K562 (cell line): ENCODE data around the gene CDIPT. TPM values are rescaled to one million over a fixed set of nuclear protein-coding genes. Genes with fewer than 3 reads are reported as not detected.
A peak's percentile ranks its signal among the peaks of the same experiment; 100 is the strongest.

ENCODE experiments used
- ATAC-seq: fragments of 200-7000 bp; cut with Tn5 transposase; 3 replicates; pipeline ENCODE4 v1.9.1; 2020; ENCODE audit warnings: moderate library complexity
- BruUV-seq: library from RNA; stranded (reverse); fragments of 400-500 nt; replicated peaks from 2 replicates; lab custom pipeline; 2021; lab: Mats Ljungman, UMichigan
- CTCF ChIA-PET: fragments of 300-600 bp; formaldehyde crosslinking; extraction: SDS; loops from one replicate; lab custom pipeline; 2021; ENCODE audit warnings: low intra/inter-chr PET ratio; lab: Yijun Ruan, JAX
- POLR2A ChIA-PET: fragments of 300-600, 350-650 bp; sonication (Branson Sonifier 250); formaldehyde crosslinking; extraction: SDS; loops from one replicate; lab custom pipeline; 2021; ENCODE audit warnings: antibody characterized with exemption, inconsistent platforms; lab: Yijun Ruan, JAX
- DNase-seq, 4 experiments: peaks; one replicate each; pipeline versions ENCODE4 v3.0.0 to v3.0.0-alpha.2; 2011 to 2018; ENCODE audit warnings: low spot score in 3 of 4, mixed read lengths in 3 of 4; ENCODE audit errors: extremely low read depth in 1 of 4
- FAIRE-seq: peaks from 2 replicates; lab custom pipeline; 2011; peaks lifted over from hg19 to GRCh38; lab: Jason Lieb, UNC
- H2AFZ ChIP-seq: 2 replicates; pipeline ENCODE4 v1.6.0; 2011; ENCODE audit warnings: low read depth, low read length, control low read depth, inconsistent platforms
- H3K27ac ChIP-seq: fragments of 200-600 bp; 3 replicates; pipeline ENCODE4 v1.8.0; 2011; ENCODE audit warnings: low read depth, mild to moderate bottlenecking, control low read depth, inconsistent platforms, low read length, moderate library complexity, mixed read lengths; ENCODE audit errors: extremely low read depth
- H3K27me3 ChIP-seq, 2 experiments: fragments of 300-600 bp in 1 of 2; 2 replicates in 1 of 2; 3 replicates in 1 of 2; pipeline versions ENCODE4 v1.6.0 to v1.8.0; 2011; ENCODE audit warnings: inconsistent platforms in 2 of 2, low read length in 2 of 2, mild to moderate bottlenecking in 1 of 2, mixed read lengths in 1 of 2, moderate library complexity in 1 of 2; ENCODE audit not compliant: control insufficient read depth in 2 of 2, insufficient read depth in 2 of 2
- H3K36me3 ChIP-seq: fragments of 300-600 bp; 3 replicates; pipeline ENCODE4 v1.8.0; 2011; ENCODE audit warnings: mild to moderate bottlenecking, low read length, inconsistent platforms; ENCODE audit not compliant: control insufficient read depth, insufficient read depth
- H3K4me1 ChIP-seq, 2 experiments: fragments of 200-600 bp in 1 of 2; replicated peaks in 1 of 2; 2 replicates in 1 of 2; 3 replicates in 1 of 2; pipeline versions ENCODE4 v1.5.1 to v1.8.0; 2011; ENCODE audit warnings: inconsistent platforms in 2 of 2, low read length in 2 of 2, mild to moderate bottlenecking in 1 of 2, mixed read lengths in 1 of 2, moderate library complexity in 1 of 2; ENCODE audit not compliant: control insufficient read depth in 2 of 2, insufficient read depth in 2 of 2
- H3K4me2 ChIP-seq: 2 replicates; pipeline ENCODE4 v1.6.1; 2011; ENCODE audit warnings: low read length, control low read depth, inconsistent platforms, mixed read lengths; ENCODE audit not compliant: insufficient read depth
- H3K4me3 ChIP-seq: fragments of 200-600 bp; sonication (generic), shearing (Covaris generic); 2 replicates; pipeline ENCODE4 v1.5.1; 2016; ENCODE audit warnings: control low read depth, inconsistent platforms
- H3K79me2 ChIP-seq: fragments of 200-600 bp; 3 replicates; pipeline ENCODE4 v1.8.0; 2011; ENCODE audit warnings: low read length, inconsistent platforms; ENCODE audit not compliant: control insufficient read depth, insufficient read depth
- H3K9ac ChIP-seq, 2 experiments: 2 replicates each; pipeline versions ENCODE4 v1.6.0 to v1.6.1; 2011; ENCODE audit warnings: low read depth in 2 of 2, low read length in 2 of 2, control low read depth in 1 of 2, inconsistent platforms in 1 of 2, mild to moderate bottlenecking in 1 of 2, mixed read lengths in 1 of 2; ENCODE audit not compliant: insufficient read depth in 1 of 2
- H3K9me1 ChIP-seq: one replicate; pipeline ENCODE4 v1.6.0; 2011; ENCODE audit warnings: inconsistent platforms, mild to moderate bottlenecking, low read length, moderate library complexity; ENCODE audit not compliant: control insufficient read depth, insufficient read depth
- H3K9me3 ChIP-seq: replicated peaks from 2 replicates; pipeline ENCODE4 v1.5.1; 2011; ENCODE audit warnings: low read depth, low read length, inconsistent platforms; ENCODE audit not compliant: control insufficient read depth, insufficient read depth
- H4K20me1 ChIP-seq: replicated peaks from 2 replicates; pipeline ENCODE4 v1.6.1; 2011; ENCODE audit warnings: low read length, inconsistent platforms, mixed read lengths; ENCODE audit not compliant: control insufficient read depth, insufficient read depth
- ARID1B ChIP-seq: fragments of 450-650 bp; IDR thresholded peaks from 2 replicates; pipeline ENCODE4 v1.6.1; 2016; ENCODE audit warnings: antibody characterized with exemption, mild to moderate bottlenecking, inconsistent platforms
- BDP1 ChIP-seq: IDR thresholded peaks from 3 replicates; pipeline ENCODE4 v1.6.1; 2011; ENCODE audit not compliant: insufficient read length, insufficient read depth
- CBX2 ChIP-seq: fragments of 200-600 bp; sonication (generic); IDR thresholded peaks from one replicate; pipeline ENCODE4 v1.6.1; 2012; ENCODE audit warnings: mild to moderate bottlenecking, low read length, inconsistent platforms; ENCODE audit not compliant: insufficient read depth, poor library complexity, severe bottlenecking
- FOSL1 ChIP-seq: fragments of 200-800 bp; sonication (Bioruptor generic); conservative IDR thresholded peaks from 2 replicates; pipeline ENCODE4 v1.6.1; 2016; ENCODE audit warnings: missing genetic modification characterization, missing compliant biosample characterization
- POLR2B ChIP-seq: fragments of 450-650 bp; IDR thresholded peaks from 2 replicates; pipeline ENCODE4 v1.6.1; 2018; ENCODE audit warnings: low read depth; ENCODE audit not compliant: partially characterized antibody
- POLR2G ChIP-seq: fragments of 200-400 bp; formaldehyde crosslinking; IDR thresholded peaks from 2 replicates; pipeline ENCODE4 v1.6.1; 2017; ENCODE audit warnings: low read depth, mild to moderate bottlenecking, antibody characterized with exemption, low read length, moderate library complexity
- RHOXF2B ChIP-seq: fragments of 250-450 bp; sonication (Bioruptor Pico); conservative IDR thresholded peaks from 2 replicates; pipeline ENCODE4 v1.5.1; 2021
- ZNF668 ChIP-seq: fragments of 250-450 bp; sonication (Bioruptor Pico); IDR thresholded peaks from 2 replicates; pipeline ENCODE4 v1.8.0; 2022; ENCODE audit warnings: mild to moderate bottlenecking, inconsistent platforms
- WGBS: fragments of 100-300 bp; shearing (Covaris generic); methylation state at CpG from one replicate; pipeline ENCODE4 v1.1.6; 2016; ENCODE audit warnings: low coverage, mixed read lengths; ENCODE audit not compliant: insufficient coverage; ENCODE audit errors: missing lambda C conversion rate; 5-methylcytosine and 5-hydroxymethylcytosine counted together
- in situ Hi-C: fragments of 300-500 bp; cut with MboI; formaldehyde crosslinking; loops from 4 replicates; pipeline ENCODE4 v1.15.0; 2018; ENCODE audit warnings: inconsistent platforms, mixed read lengths
- intact Hi-C: fragments of 100-400 bp; cut with micrococcal nuclease; formaldehyde crosslinking; loops from 2 replicates; pipeline ENCODE4 v1.14.2; 2022
- polyA plus RNA-seq, 8 experiments: library from polyadenylated mRNA; depleted of rRNA in 4 of 8; stranded (reverse) in 5 of 8; unstranded in 3 of 8; fragments of >200 nt; fragmentation: Nextera tagmentation in 2 of 8; fragmentation: Illumina TruSeq in 1 of 8; extraction: Ambion mirVana in 2 of 8; extraction: Trizol in 1 of 8; gene quantifications; 2 replicates each; pipeline versions ENCODE4 v1.2.1 to v1.2.3, GENCODE V29; 2011 to 2014; ENCODE audit warnings: inconsistent platforms in 1 of 8, missing spikeins in 1 of 8
- total RNA-seq, 7 experiments: library from RNA; depleted of rRNA in 6 of 7; stranded (reverse); fragments of >200 nt in 6 of 7; fragmentation: Illumina TruSeq in 2 of 7; extraction: Trizol in 2 of 7; gene quantifications; 2 replicates each; pipeline versions ENCODE4 v1.2.1 to v1.2.3, GENCODE V29; 2011 to 2021; ENCODE audit warnings: low replicate concordance in 1 of 7
- TF ChIP-seq, protein P1 (sequence below): fragments of 450-650 bp; IDR thresholded peaks from 2 replicates; pipeline ENCODE4 v1.7.1; 2018; ENCODE audit warnings: mild to moderate bottlenecking, low read depth; ENCODE audit not compliant: partially characterized antibody
- TF ChIP-seq, protein P2 (sequence below): IDR thresholded peaks from 2 replicates; pipeline ENCODE4 v1.6.1; 2014; ENCODE audit warnings: antibody characterized with exemption

Gene CDIPT
- total and polyA plus RNA-seq, 9 of the 15 experiments (the other 6 are each of a cell fraction or from before 2014, with no cell fraction given) = 1.3 to 37.0 (median 23.0) TPM

DNA sequence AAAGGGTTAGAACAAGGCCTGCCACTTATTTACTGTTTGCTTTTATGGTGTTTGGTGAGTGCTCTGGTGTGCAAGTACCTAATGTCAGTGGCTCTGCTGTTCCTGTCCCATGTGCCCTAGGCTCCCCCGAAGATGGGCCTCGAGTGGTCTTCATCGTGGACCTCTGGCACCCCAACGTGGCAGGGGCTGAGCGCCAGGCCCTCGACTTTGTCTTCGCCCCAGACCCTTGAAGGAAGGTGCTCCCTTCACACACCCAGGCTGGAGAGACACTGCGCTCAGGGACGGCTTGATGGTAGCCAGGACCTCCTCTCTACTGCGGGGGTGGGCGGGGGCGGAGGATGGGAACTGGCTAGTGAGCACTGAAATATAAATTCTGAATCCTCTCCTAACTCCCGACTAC lies 42.6 kb upstream of the CDIPT start:
- ATAC-seq = peak; percentile 27; the same call in 1 of the 3 replicates
- H3K9me3 ChIP-seq = no peaks in the 10 kb centered on the region
- peaks cover 7 to 10% of the 10 kb centered on the region in 2 experiments; a peak in 3 of 5 replicates for H3K27me3 ChIP-seq
- no TSS peak for BruUV-seq
- no peak overlapping the region for H3K27ac ChIP-seq
- no peaks in the 10 kb centered on the region for H3K79me2 ChIP-seq
- no peaks in the 10 kb centered on the region for H3K9me1 ChIP-seq
- DNase-seq = no peak
- 28% methylated on average over 10 of the region's 13 CpGs for WGBS
- TF ChIP-seq FOSL1 (tag) (no peak), ZNF668 (CRISPR knock-in tag) (no peak), CBX2 (no peak), RHOXF2B (CRISPR knock-in tag) (no peak), POLR2G (peak; percentile 47), POLR2B (peak; percentile 34), BDP1 (no peak), ARID1B (no peak)
- TF ChIP-seq, protein P1, sequence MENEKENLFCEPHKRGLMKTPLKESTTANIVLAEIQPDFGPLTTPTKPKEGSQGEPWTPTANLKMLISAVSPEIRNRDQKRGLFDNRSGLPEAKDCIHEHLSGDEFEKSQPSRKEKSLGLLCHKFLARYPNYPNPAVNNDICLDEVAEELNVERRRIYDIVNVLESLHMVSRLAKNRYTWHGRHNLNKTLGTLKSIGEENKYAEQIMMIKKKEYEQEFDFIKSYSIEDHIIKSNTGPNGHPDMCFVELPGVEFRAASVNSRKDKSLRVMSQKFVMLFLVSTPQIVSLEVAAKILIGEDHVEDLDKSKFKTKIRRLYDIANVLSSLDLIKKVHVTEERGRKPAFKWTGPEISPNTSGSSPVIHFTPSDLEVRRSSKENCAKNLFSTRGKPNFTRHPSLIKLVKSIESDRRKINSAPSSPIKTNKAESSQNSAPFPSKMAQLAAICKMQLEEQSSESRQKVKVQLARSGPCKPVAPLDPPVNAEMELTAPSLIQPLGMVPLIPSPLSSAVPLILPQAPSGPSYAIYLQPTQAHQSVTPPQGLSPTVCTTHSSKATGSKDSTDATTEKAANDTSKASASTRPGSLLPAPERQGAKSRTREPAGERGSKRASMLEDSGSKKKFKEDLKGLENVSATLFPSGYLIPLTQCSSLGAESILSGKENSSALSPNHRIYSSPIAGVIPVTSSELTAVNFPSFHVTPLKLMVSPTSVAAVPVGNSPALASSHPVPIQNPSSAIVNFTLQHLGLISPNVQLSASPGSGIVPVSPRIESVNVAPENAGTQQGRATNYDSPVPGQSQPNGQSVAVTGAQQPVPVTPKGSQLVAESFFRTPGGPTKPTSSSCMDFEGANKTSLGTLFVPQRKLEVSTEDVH = no peak
- TF ChIP-seq, protein P2, sequence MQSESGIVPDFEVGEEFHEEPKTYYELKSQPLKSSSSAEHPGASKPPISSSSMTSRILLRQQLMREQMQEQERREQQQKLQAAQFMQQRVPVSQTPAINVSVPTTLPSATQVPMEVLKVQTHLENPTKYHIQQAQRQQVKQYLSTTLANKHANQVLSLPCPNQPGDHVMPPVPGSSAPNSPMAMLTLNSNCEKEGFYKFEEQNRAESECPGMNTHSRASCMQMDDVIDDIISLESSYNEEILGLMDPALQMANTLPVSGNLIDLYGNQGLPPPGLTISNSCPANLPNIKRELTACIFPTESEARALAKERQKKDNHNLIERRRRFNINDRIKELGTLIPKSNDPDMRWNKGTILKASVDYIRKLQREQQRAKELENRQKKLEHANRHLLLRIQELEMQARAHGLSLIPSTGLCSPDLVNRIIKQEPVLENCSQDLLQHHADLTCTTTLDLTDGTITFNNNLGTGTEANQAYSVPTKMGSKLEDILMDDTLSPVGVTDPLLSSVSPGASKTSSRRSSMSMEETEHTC = no peak
- no peaks in the 10 kb centered on the region; the same call in 1 of the 2 replicates for H4K20me1 ChIP-seq
- peaks cover 0 to 22% of the 10 kb centered on the region in 2 experiments; a peak in 2 of 5 replicates for H3K4me1 ChIP-seq
- no peak overlapping the region for H3K4me3 ChIP-seq
- no peak overlapping the region for H2AFZ ChIP-seq
- no peak overlapping the region for H3K4me2 ChIP-seq
- CTCF ChIA-PET = no interaction called here
- in situ Hi-C loops = no loop called here
- intact Hi-C loops = no loop called here
- no peak for FAIRE-seq
- peak overlapping the region in 1 of 2 experiments; percentile 68; a peak in 2 of 4 replicates for H3K9ac ChIP-seq
- no peaks in the 10 kb centered on the region for H3K36me3 ChIP-seq
- POLR2A ChIA-PET = no interaction called here
